ENCODE data around the gene TBX21.

DNA sequence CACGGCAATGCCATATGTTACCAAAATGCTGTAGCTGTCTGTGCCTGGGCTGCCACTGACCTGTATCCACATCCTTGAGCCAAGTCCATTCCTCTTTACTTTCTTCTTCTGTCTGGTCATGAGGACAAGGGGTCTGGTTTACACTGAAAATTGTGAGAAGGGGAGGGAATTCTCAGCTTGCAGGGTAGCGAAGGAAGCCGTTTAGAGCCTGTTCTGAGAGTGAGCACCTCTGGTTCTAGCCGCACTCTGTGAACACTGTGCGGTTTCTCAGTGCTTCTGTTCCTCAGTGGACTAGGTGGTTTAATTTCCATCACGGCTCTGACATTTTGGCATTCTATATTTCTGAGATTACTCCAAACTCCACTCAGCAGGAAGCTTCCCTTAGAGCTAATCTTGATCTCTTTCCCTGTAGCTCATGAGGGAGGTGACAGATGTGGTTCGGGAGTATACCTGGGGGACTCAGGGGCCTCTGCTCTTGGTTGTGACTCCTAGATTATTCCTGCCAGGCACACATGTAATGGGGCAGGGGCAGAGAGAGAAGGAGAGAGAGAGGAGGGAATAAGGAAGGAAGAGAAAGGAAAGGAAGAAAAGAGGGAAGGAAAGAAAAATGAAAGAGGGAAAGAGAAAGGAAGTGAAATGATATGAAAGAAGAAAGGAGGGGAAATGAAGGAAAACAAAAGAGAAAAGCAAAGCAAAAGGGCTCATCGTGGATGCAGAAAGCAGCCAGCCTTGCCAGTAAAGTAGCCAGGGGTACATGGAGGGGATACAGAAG, 14.2 kb upstream of the TBX21 start:
- TF ChIP-seq, protein P1, sequence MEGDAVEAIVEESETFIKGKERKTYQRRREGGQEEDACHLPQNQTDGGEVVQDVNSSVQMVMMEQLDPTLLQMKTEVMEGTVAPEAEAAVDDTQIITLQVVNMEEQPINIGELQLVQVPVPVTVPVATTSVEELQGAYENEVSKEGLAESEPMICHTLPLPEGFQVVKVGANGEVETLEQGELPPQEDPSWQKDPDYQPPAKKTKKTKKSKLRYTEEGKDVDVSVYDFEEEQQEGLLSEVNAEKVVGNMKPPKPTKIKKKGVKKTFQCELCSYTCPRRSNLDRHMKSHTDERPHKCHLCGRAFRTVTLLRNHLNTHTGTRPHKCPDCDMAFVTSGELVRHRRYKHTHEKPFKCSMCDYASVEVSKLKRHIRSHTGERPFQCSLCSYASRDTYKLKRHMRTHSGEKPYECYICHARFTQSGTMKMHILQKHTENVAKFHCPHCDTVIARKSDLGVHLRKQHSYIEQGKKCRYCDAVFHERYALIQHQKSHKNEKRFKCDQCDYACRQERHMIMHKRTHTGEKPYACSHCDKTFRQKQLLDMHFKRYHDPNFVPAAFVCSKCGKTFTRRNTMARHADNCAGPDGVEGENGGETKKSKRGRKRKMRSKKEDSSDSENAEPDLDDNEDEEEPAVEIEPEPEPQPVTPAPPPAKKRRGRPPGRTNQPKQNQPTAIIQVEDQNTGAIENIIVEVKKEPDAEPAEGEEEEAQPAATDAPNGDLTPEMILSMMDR (IDR thresholded peaks at IDR 0.05): no peak
- TF ChIP-seq POLR2A (IDR thresholded peaks at IDR 0.05): no peak
